Trophoblast cell (in vitro differentiated cells and primary cell): Measurements from ENCODE around the gene C2CD4D.
"Not testable (repeated sequence)": the region's sequence is repeated elsewhere in the genome, so short reads cannot be mapped to it uniquely, and the experiment has no call there.

ENCODE experiments used
- DNase-seq, 2 donors: peaks; one replicate each; pipeline ENCODE4 v3.0.0-alpha.2; 2016
- H2AFZ ChIP-seq: 2 replicates; pipeline ENCODE4 v1.6.1; 2013; ENCODE audit warnings: low read length, moderate library complexity, mild to moderate bottlenecking; ENCODE audit not compliant: insufficient read depth, poor library complexity
- H2AK5ac ChIP-seq: 2 replicates; pipeline ENCODE4 v1.6.1; 2013; ENCODE audit warnings: mild to moderate bottlenecking, low read length
- H2BK120ac ChIP-seq: 2 replicates; pipeline ENCODE4 v1.6.1; 2013; ENCODE audit warnings: low read length, mild to moderate bottlenecking, moderate library complexity; ENCODE audit not compliant: insufficient read depth, poor library complexity
- H2BK12ac ChIP-seq: 2 replicates; pipeline ENCODE4 v1.6.1; 2013; ENCODE audit warnings: mild to moderate bottlenecking, low read length, moderate library complexity
- H2BK5ac ChIP-seq: 2 replicates; pipeline ENCODE4 v1.6.1; 2013; ENCODE audit warnings: low read length, low read depth, moderate library complexity, mild to moderate bottlenecking; ENCODE audit not compliant: poor library complexity
- H3K14ac ChIP-seq: 2 replicates; pipeline ENCODE4 v1.6.1; 2013; ENCODE audit warnings: mild to moderate bottlenecking, low read length
- H3K18ac ChIP-seq: 2 replicates; pipeline ENCODE4 v1.6.1; 2013; ENCODE audit warnings: mild to moderate bottlenecking, low read length
- H3K23ac ChIP-seq: 2 replicates; pipeline ENCODE4 v1.6.1; 2013; ENCODE audit warnings: low read length
- H3K27ac ChIP-seq: 2 replicates; pipeline ENCODE4 v1.5.1; 2013; ENCODE audit warnings: low read depth, mild to moderate bottlenecking, inconsistent platforms, low read length, moderate library complexity
- H3K27me3 ChIP-seq: 2 replicates; pipeline ENCODE4 v1.6.1; 2013; ENCODE audit warnings: inconsistent platforms, mild to moderate bottlenecking, low read length, moderate library complexity; ENCODE audit not compliant: insufficient read depth
- H3K36me3 ChIP-seq, 2 experiments: 1 replicate in 1 of 2; 2 replicates in 1 of 2; pipeline ENCODE4 v1.6.1; 2013; ENCODE audit warnings: low read length in 2 of 2, mild to moderate bottlenecking in 2 of 2, moderate library complexity in 1 of 2; ENCODE audit not compliant: insufficient read depth in 2 of 2, control insufficient read depth in 1 of 2
- H3K4ac ChIP-seq: 2 replicates; pipeline ENCODE4 v1.6.1; 2013; ENCODE audit warnings: low read depth, mild to moderate bottlenecking, low read length, moderate library complexity
- H3K4me1 ChIP-seq, 2 experiments: 1 replicate in 1 of 2; 2 replicates in 1 of 2; pipeline ENCODE4 v1.6.1; 2013; ENCODE audit warnings: low read length in 2 of 2, mild to moderate bottlenecking in 2 of 2, moderate library complexity in 1 of 2; ENCODE audit not compliant: insufficient read depth in 2 of 2, control insufficient read depth in 1 of 2
- H3K4me2 ChIP-seq: 2 replicates; pipeline ENCODE4 v1.6.1; 2013; ENCODE audit warnings: inconsistent platforms, mild to moderate bottlenecking, low read length, moderate library complexity
- H3K4me3 ChIP-seq: 2 replicates; pipeline ENCODE4 v1.5.1; 2013; ENCODE audit warnings: mild to moderate bottlenecking, low read depth, low read length, inconsistent platforms
- H3K79me1 ChIP-seq: one replicate; pipeline ENCODE4 v1.6.1; 2013; ENCODE audit warnings: low read length
- H3K79me2 ChIP-seq: 2 replicates; pipeline ENCODE4 v1.6.1; 2013; ENCODE audit warnings: low read length, mild to moderate bottlenecking; ENCODE audit not compliant: control insufficient read depth, insufficient read depth, poor library complexity
- H3K9ac ChIP-seq: 2 replicates; pipeline ENCODE4 v1.6.1; 2013; ENCODE audit warnings: mild to moderate bottlenecking, low read length
- H3K9me3 ChIP-seq: 2 replicates; pipeline ENCODE4 v1.6.1; 2013; ENCODE audit warnings: low read depth, mild to moderate bottlenecking, control low read depth, inconsistent platforms, low read length; ENCODE audit not compliant: insufficient read depth
- H4K12ac ChIP-seq: 2 replicates; pipeline ENCODE4 v1.6.1; 2013; ENCODE audit warnings: low read depth, mild to moderate bottlenecking, low read length, moderate library complexity
- H4K8ac ChIP-seq: 2 replicates; pipeline ENCODE4 v1.6.1; 2013; ENCODE audit warnings: low read depth, mild to moderate bottlenecking, low read length, moderate library complexity
- H4K91ac ChIP-seq: one replicate; pipeline ENCODE4 v1.6.1; 2013; ENCODE audit warnings: low read depth, mild to moderate bottlenecking, low read length, moderate library complexity
- WGBS: extraction: QIAGEN DNeasy Blood & Tissue Kit; methylation state at CpG from one replicate; pipeline ENCODE4 v1.1.7; 2013; ENCODE audit warnings: missing lambda C conversion rate; ENCODE audit not compliant: insufficient read length, insufficient coverage; ENCODE audit errors: extremely low coverage; 5-methylcytosine and 5-hydroxymethylcytosine counted together

C2CD4D gene

GRCh38 chr1:151882466-151882865, 42.8 kb upstream of the C2CD4D start:
- no peaks in the 10 kb centered on the region for H3K79me2 ChIP-seq
- no peaks in the 10 kb centered on the region for H3K79me1 ChIP-seq
- no peak overlapping the region for H3K27ac ChIP-seq
- no peak overlapping the region for H4K91ac ChIP-seq
- no peaks in the 10 kb centered on the region for H3K9me3 ChIP-seq
- no CpG with 5 or more reads among the region's 2 CpGs for WGBS
- H3K4me1 ChIP-seq = no peaks in the 10 kb centered on the region
- no peak overlapping the region for H3K23ac ChIP-seq
- H2AFZ ChIP-seq = no peak overlapping the region
- H3K14ac ChIP-seq = no peak overlapping the region
- no peaks in the 10 kb centered on the region for H3K27me3 ChIP-seq
- H2BK5ac ChIP-seq = no peak overlapping the region
- H3K36me3 ChIP-seq = peaks cover 0 to 2% of the 10 kb centered on the region in 2 experiments
- H2BK12ac ChIP-seq = no peak overlapping the region
- H3K9ac ChIP-seq = no peak overlapping the region
- no peak overlapping the region for H3K4me2 ChIP-seq
- H2AK5ac ChIP-seq = no peak overlapping the region
- no peak overlapping the region for H3K4ac ChIP-seq
- DNase-seq = no peak
- no peak overlapping the region for H3K18ac ChIP-seq
- H4K12ac ChIP-seq = no peak overlapping the region
- no peak overlapping the region for H4K8ac ChIP-seq
- H2BK120ac ChIP-seq = no peak overlapping the region
- no peak overlapping the region for H3K4me3 ChIP-seq

GRCh38 chr1:151881479-151881878, 41.9 kb upstream of the C2CD4D start:
- Histone ChIP-seq H4K91ac (no peak overlapping the region), H3K14ac (no peak overlapping the region), H2BK120ac (no peak overlapping the region), H3K18ac (no peak overlapping the region), H3K4ac (no peak overlapping the region), H3K79me2 (no peaks in the 10 kb centered on the region), H3K4me3 (no peak overlapping the region), H3K79me1 (no peaks in the 10 kb centered on the region), H3K27ac (no peak overlapping the region), H4K12ac (no peak overlapping the region), H2BK12ac (no peak overlapping the region), H3K27me3 (no peaks in the 10 kb centered on the region), H2AK5ac (no peak overlapping the region), H2BK5ac (no peak overlapping the region), H3K9ac (no peak overlapping the region), H4K8ac (no peak overlapping the region), H2AFZ (no peak overlapping the region), H3K23ac (no peak overlapping the region), H3K9me3 (no peaks in the 10 kb centered on the region), H3K36me3 (no peaks in the 10 kb centered on the region), H3K4me2 (no peak overlapping the region), H3K4me1 (no peaks in the 10 kb centered on the region)
- no peak for DNase-seq
- WGBS = no CpG with 5 or more reads among the region's 2 CpGs

GRCh38 chr1:151875419-151876097, 35.9 kb upstream of the C2CD4D start:
- no peak overlapping the region for H3K18ac ChIP-seq
- H3K4me2 ChIP-seq = no peak overlapping the region
- DNase-seq = no peak
- H3K9ac ChIP-seq = no peak overlapping the region
- H3K23ac ChIP-seq = no peak overlapping the region
- H4K8ac ChIP-seq = no peak overlapping the region
- no peaks in the 10 kb centered on the region for H3K79me2 ChIP-seq
- H3K79me1 ChIP-seq = no peaks in the 10 kb centered on the region
- no peak overlapping the region for H3K4me3 ChIP-seq
- no peak overlapping the region for H2AK5ac ChIP-seq
- no peak overlapping the region for H2BK5ac ChIP-seq
- no CpG with 5 or more reads among the region's 1 CpG for WGBS
- H2BK12ac ChIP-seq = no peak overlapping the region
- no peaks in the 10 kb centered on the region for H3K27me3 ChIP-seq
- H4K12ac ChIP-seq = no peak overlapping the region
- H3K36me3 ChIP-seq = no peaks in the 10 kb centered on the region
- H2BK120ac ChIP-seq = no peak overlapping the region
- H3K27ac ChIP-seq = no peak overlapping the region
- H2AFZ ChIP-seq = no peak overlapping the region
- no peak overlapping the region for H4K91ac ChIP-seq
- H3K4ac ChIP-seq = no peak overlapping the region
- no peak overlapping the region for H3K14ac ChIP-seq
- H3K4me1 ChIP-seq = peaks cover 0 to 4% of the 10 kb centered on the region in 2 experiments
- H3K9me3 ChIP-seq = no peaks in the 10 kb centered on the region

GRCh38 chr1:151872776-151873175, 33.2 kb upstream of the C2CD4D start:
- H4K91ac ChIP-seq, H3K4me3 ChIP-seq, H3K79me1 ChIP-seq, H3K36me3 ChIP-seq, DNase-seq, H3K4ac ChIP-seq, H2BK12ac ChIP-seq, H3K9ac ChIP-seq, H3K4me1 ChIP-seq, H3K27me3 ChIP-seq, H3K18ac ChIP-seq, H3K27ac ChIP-seq, H3K4me2 ChIP-seq, H3K79me2 ChIP-seq, H3K9me3 ChIP-seq, H4K12ac ChIP-seq, H3K14ac ChIP-seq, H2BK120ac ChIP-seq, H2AK5ac ChIP-seq, H3K23ac ChIP-seq, H2AFZ ChIP-seq, H4K8ac ChIP-seq, H2BK5ac ChIP-seq: not testable (repeated sequence)
- no CpG with 5 or more reads among the region's 9 CpGs for WGBS
